DOHH2 (cell line): ENCODE data around the gene GSX2.
"Not testable (repeated sequence)": the region's sequence is repeated elsewhere in the genome, so short reads cannot be mapped to it uniquely, and the experiment has no call there.

Experiments
- EZH2phosphoT487 ChIP-seq: fragments of 200-600 bp; sonication (generic); IDR thresholded peaks from 2 replicates; pipeline ENCODE4 v1.6.1; 2017; ENCODE audit warnings: borderline replicate concordance, mild to moderate bottlenecking, antibody characterized with exemption, low read length, moderate library complexity, mixed read lengths
- TF ChIP-seq, protein P1 (sequence below): fragments of 200-600 bp; sonication (generic); IDR thresholded peaks from one replicate; pipeline ENCODE4 v1.5.1; 2014; ENCODE audit warnings: antibody characterized with exemption, mild to moderate bottlenecking, low read depth, low read length; ENCODE audit not compliant: poor library complexity, severe bottlenecking

DNA sequence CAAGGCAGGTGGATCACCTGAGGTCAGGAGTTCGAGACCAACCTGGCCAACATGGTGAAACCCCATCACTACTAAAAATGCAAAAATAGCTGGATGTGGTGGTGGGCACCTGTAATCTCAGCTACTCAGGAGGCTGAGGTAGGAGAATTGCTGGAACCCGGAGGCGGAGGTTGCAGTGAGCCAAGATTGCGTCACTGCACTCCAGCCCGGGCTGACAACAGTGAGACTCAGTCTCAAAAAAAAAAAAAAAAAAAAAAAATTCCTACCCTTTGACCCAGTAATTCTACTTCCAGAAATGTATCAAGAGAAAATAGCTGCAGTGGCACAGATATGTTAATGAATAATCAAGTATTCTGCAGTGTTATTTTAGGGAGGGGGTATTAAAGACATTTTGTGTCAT is 46.6 kb upstream of the GSX2 start:
- TF ChIP-seq, protein P1, sequence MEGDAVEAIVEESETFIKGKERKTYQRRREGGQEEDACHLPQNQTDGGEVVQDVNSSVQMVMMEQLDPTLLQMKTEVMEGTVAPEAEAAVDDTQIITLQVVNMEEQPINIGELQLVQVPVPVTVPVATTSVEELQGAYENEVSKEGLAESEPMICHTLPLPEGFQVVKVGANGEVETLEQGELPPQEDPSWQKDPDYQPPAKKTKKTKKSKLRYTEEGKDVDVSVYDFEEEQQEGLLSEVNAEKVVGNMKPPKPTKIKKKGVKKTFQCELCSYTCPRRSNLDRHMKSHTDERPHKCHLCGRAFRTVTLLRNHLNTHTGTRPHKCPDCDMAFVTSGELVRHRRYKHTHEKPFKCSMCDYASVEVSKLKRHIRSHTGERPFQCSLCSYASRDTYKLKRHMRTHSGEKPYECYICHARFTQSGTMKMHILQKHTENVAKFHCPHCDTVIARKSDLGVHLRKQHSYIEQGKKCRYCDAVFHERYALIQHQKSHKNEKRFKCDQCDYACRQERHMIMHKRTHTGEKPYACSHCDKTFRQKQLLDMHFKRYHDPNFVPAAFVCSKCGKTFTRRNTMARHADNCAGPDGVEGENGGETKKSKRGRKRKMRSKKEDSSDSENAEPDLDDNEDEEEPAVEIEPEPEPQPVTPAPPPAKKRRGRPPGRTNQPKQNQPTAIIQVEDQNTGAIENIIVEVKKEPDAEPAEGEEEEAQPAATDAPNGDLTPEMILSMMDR: not testable (repeated sequence)
- not testable (repeated sequence) for TF ChIP-seq EZH2phosphoT487
